ENCODE measurements around the gene SSR1.
"Not testable (repeated sequence)": the region's sequence is repeated elsewhere in the genome, so short reads cannot be mapped to it uniquely, and the experiment has no call there.

Gene SSR1

DNA sequence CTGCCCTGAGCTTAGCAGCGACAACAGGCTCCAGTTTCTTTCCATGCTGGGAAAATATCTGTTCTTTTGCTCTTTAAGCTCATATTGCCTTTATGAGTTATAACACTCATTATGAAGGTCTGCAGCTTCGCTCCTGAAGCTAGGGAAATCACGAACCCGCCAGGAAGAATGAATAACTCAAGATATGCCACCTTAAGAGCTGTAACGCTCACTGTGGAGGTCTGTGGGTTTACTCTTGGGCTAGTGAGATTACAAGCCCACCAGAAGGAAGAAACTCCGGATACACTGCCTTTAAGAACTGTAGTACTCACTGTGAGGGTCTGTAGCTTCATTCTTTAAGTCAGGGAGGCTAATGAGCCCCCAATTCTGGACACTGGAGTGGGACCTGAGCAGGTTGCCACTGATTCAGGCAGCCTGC lies 3.0 kb upstream of the SSR1 start:
- H3K4me1 ChIP-seq (ENCODE audit: insufficient read depth, low read length) = peaks cover 11% of the 10 kb centered on the region
- no peak overlapping the region for H3K9ac ChIP-seq (ENCODE audit: low read length)
- H3K9me3 ChIP-seq (ENCODE audit: low read length) = no peaks in the 10 kb centered on the region
- H3K36me3 ChIP-seq (ENCODE audit: insufficient read depth, low read length) = no peaks in the 10 kb centered on the region
- no peak overlapping the region for H3K4me3 ChIP-seq (ENCODE audit: low read depth in 1 of 2, low read length in 2 of 2)
- no peaks in the 10 kb centered on the region for H3K27me3 ChIP-seq (ENCODE audit: control insufficient read depth in 1 of 2, insufficient read depth in 2 of 2, low read length in 2 of 2)
- H3K27ac ChIP-seq (ENCODE audit: low read depth, low read length) = no peak overlapping the region

GRCh38 chr6:7315087-7315947 lies 2.3 kb upstream of the SSR1 start:
- peaks cover 13% of the 10 kb centered on the region for H3K4me1 ChIP-seq (ENCODE audit: insufficient read depth, low read length)
- H3K9ac ChIP-seq (ENCODE audit: low read length); H3K36me3 ChIP-seq (ENCODE audit: insufficient read depth, low read length); H3K27ac ChIP-seq (ENCODE audit: low read depth, low read length); H3K4me3 ChIP-seq (ENCODE audit: low read depth in 1 of 2, low read length in 2 of 2); H3K9me3 ChIP-seq (ENCODE audit: low read length); H3K27me3 ChIP-seq (ENCODE audit: control insufficient read depth in 1 of 2, insufficient read depth in 2 of 2, low read length in 2 of 2): not testable (repeated sequence)

DNA sequence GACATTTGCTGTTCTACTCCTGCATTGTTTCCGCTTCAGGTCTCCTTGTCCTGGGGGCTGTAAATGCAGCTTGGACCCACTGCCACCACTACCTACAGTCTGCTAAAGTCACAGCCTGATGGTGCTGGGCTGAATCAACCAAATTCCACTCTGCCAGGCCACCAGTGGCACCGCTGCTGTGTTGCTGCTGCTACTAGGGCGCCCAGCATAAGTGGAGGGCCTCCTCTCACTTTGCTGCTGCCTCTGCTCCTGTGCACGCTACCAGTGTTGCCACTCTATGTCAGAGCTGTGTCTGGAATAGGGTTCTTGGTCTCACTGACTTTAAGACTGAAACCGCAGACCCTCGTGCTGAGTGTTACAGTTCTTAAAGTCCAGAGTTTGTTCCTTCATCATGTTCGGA lies 1.4 kb upstream of the SSR1 start:
- Histone ChIP-seq H3K27ac (ENCODE audit: low read depth, low read length) (no peak overlapping the region), H3K36me3 (ENCODE audit: insufficient read depth, low read length) (peaks cover 2% of the 10 kb centered on the region), H3K4me1 (ENCODE audit: insufficient read depth, low read length) (peaks cover 13% of the 10 kb centered on the region), H3K9me3 (ENCODE audit: low read length) (no peaks in the 10 kb centered on the region), H3K27me3 (ENCODE audit: control insufficient read depth in 1 of 2, insufficient read depth in 2 of 2, low read length in 2 of 2) (no peaks in the 10 kb centered on the region), H3K4me3 (ENCODE audit: low read depth in 1 of 2, low read length in 2 of 2) (no peak overlapping the region), H3K9ac (ENCODE audit: low read length) (no peak overlapping the region)

DNA sequence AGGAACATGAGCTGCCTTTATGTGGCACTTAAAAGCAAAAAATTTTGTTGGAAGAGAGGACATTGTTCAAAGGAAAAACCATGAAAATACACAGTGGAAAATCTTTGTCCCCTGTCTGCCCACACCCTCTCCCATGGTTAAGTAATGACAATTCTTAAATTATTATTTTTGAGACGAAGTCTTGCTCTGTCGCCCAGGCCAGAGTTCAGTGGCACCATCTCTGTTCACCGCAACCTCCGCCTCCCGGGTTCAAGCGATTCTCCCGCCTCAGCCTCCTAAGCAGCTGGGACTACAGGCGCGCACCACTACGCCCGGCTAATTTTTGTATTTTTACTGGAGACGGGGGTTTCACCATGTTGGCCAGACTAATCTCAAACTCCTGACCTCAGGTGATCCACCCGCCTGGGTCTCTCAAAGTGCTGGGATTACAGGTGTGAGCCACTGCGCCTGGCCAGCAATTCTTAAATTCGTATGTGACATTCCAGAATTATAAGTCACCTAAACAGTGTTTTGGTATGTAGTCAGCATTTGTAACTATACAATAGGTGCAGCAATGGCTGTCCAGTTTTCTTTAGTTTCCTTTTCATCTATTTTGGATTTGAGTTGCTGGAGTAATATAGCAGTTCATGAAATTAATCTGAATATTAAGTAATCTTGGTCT lies 636 bp upstream of the SSR1 start:
- Histone ChIP-seq H3K9me3 (ENCODE audit: low read length) (no peaks in the 10 kb centered on the region), H3K9ac (ENCODE audit: low read length) (no peak overlapping the region), H3K4me1 (ENCODE audit: insufficient read depth, low read length) (peaks cover 14% of the 10 kb centered on the region), H3K27me3 (ENCODE audit: control insufficient read depth in 1 of 2, insufficient read depth in 2 of 2, low read length in 2 of 2) (no peaks in the 10 kb centered on the region), H3K4me3 (ENCODE audit: low read depth in 1 of 2, low read length in 2 of 2) (peak overlapping the region; percentile 27 to 86), H3K36me3 (ENCODE audit: insufficient read depth, low read length) (peaks cover 10% of the 10 kb centered on the region), H3K27ac (ENCODE audit: low read depth, low read length) (peak overlapping the region; percentile 99)

- no peaks in the 10 kb centered on the region for H3K27me3 ChIP-seq (ENCODE audit: control insufficient read depth in 1 of 2, insufficient read depth in 2 of 2, low read length in 2 of 2)
- peaks cover 19% of the 10 kb centered on the region for H3K36me3 ChIP-seq (ENCODE audit: insufficient read depth, low read length)
- no peaks in the 10 kb centered on the region for H3K9me3 ChIP-seq (ENCODE audit: low read length)
- peaks cover 18% of the 10 kb centered on the region for H3K4me1 ChIP-seq (ENCODE audit: insufficient read depth, low read length)
- H3K9ac ChIP-seq (ENCODE audit: low read length) = peak overlapping the region; percentile 75
- H3K27ac ChIP-seq (ENCODE audit: low read depth, low read length) = peak overlapping the region; percentile 99
- peak overlapping the region; percentile 86 to 87 for H3K4me3 ChIP-seq (ENCODE audit: low read depth in 1 of 2, low read length in 2 of 2)
These were observed 933 bp downstream of the SSR1 start for GRCh38 chr6:7311917-7312615.

DNA sequence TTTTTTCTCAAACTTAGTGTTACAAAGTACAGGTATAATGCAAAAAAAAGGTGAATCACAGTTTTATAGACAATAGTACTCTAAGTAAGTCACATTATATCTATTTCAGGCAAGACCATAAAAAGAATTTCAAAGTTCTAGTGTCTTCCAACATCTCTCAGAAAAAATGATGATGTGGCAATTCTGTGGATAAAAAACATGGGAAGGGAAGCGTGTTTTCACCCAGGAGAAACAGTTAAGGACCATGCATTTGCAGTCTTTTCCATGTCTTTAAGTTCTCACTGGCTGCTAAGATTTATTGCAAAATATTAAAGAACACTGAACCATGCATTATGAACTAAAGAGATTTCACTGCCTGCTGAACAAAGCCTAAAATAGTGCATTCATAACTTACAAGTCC lies 1.8 kb downstream of the SSR1 start:
- H3K27ac ChIP-seq (ENCODE audit: low read depth, low read length) = no peak overlapping the region
- peaks cover 18% of the 10 kb centered on the region for H3K4me1 ChIP-seq (ENCODE audit: insufficient read depth, low read length)
- H3K4me3 ChIP-seq (ENCODE audit: low read depth in 1 of 2, low read length in 2 of 2) = no peak overlapping the region

GRCh38 chr6:7309050-7309449 lies 3.9 kb downstream of the SSR1 start:
- peaks cover 18% of the 10 kb centered on the region for H3K4me1 ChIP-seq (ENCODE audit: insufficient read depth, low read length)
- no peak overlapping the region for H3K9ac ChIP-seq (ENCODE audit: low read length)
- H3K27ac ChIP-seq (ENCODE audit: low read depth, low read length) = no peak overlapping the region
- H3K4me3 ChIP-seq (ENCODE audit: low read depth in 1 of 2, low read length in 2 of 2) = no peak overlapping the region
- H3K36me3 ChIP-seq (ENCODE audit: insufficient read depth, low read length) = peaks cover 30% of the 10 kb centered on the region
- H3K27me3 ChIP-seq (ENCODE audit: control insufficient read depth in 1 of 2, insufficient read depth in 2 of 2, low read length in 2 of 2) = no peaks in the 10 kb centered on the region
- no peaks in the 10 kb centered on the region for H3K9me3 ChIP-seq (ENCODE audit: low read length)

More for the DNA sequence above, 1.8 kb downstream of the SSR1 start:
- no peak overlapping the region for H3K9ac ChIP-seq (ENCODE audit: low read length)
- no peaks in the 10 kb centered on the region for H3K9me3 ChIP-seq (ENCODE audit: low read length)
- no peaks in the 10 kb centered on the region for H3K27me3 ChIP-seq (ENCODE audit: control insufficient read depth in 1 of 2, insufficient read depth in 2 of 2, low read length in 2 of 2)
- H3K36me3 ChIP-seq (ENCODE audit: insufficient read depth, low read length) = peaks cover 22% of the 10 kb centered on the region

- Histone ChIP-seq H3K9me3 (ENCODE audit: low read length) (no peaks in the 10 kb centered on the region), H3K27me3 (ENCODE audit: control insufficient read depth in 1 of 2, insufficient read depth in 2 of 2, low read length in 2 of 2) (no peaks in the 10 kb centered on the region), H3K27ac (ENCODE audit: low read depth, low read length) (no peak overlapping the region), H3K4me1 (ENCODE audit: insufficient read depth, low read length) (peaks cover 18% of the 10 kb centered on the region), H3K9ac (ENCODE audit: low read length) (no peak overlapping the region), H3K36me3 (ENCODE audit: insufficient read depth, low read length) (peaks cover 40% of the 10 kb centered on the region), H3K4me3 (ENCODE audit: low read depth in 1 of 2, low read length in 2 of 2) (no peak overlapping the region)
These were observed 5.5 kb downstream of the SSR1 start for GRCh38 chr6:7307533-7307932.

GRCh38 chr6:7304821-7305220 lies 8.2 kb downstream of the SSR1 start:
- no peaks in the 10 kb centered on the region for H3K27me3 ChIP-seq (ENCODE audit: control insufficient read depth in 1 of 2, insufficient read depth in 2 of 2, low read length in 2 of 2)
- no peak overlapping the region for H3K27ac ChIP-seq (ENCODE audit: low read depth, low read length)
- H3K4me3 ChIP-seq (ENCODE audit: low read depth in 1 of 2, low read length in 2 of 2) = no peak overlapping the region
- peaks cover 5% of the 10 kb centered on the region for H3K4me1 ChIP-seq (ENCODE audit: insufficient read depth, low read length)
- no peak overlapping the region for H3K9ac ChIP-seq (ENCODE audit: low read length)
- H3K36me3 ChIP-seq (ENCODE audit: insufficient read depth, low read length) = peaks cover 65% of the 10 kb centered on the region
- H3K9me3 ChIP-seq (ENCODE audit: low read length) = no peaks in the 10 kb centered on the region

DNA sequence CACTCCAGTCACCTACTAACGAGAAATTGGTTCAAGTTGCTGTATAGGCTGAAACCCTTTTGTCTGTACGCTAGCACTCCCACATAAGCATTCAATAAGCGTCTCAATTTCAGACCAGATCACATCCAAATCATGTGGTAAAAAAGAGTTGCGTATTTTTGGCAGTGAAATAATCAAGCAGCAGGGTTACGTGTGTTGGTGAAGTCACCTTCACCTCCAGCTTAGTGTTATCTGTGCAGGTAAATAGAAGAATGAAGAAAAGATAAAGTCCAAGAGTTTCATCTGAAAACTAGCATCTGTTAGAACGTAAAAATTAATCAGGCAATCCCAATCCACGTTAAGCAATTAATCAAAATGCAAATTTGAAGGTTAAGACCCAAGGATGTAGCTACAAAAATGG lies 11.3 kb downstream of the SSR1 start:
- H3K9ac ChIP-seq (ENCODE audit: low read length) = no peak overlapping the region
- H3K4me1 ChIP-seq (ENCODE audit: insufficient read depth, low read length) = no peaks in the 10 kb centered on the region
- peaks cover 67% of the 10 kb centered on the region for H3K36me3 ChIP-seq (ENCODE audit: insufficient read depth, low read length)
- H3K9me3 ChIP-seq (ENCODE audit: low read length) = no peaks in the 10 kb centered on the region
- no peak overlapping the region for H3K4me3 ChIP-seq (ENCODE audit: low read depth in 1 of 2, low read length in 2 of 2)
- no peak overlapping the region for H3K27ac ChIP-seq (ENCODE audit: low read depth, low read length)
- no peaks in the 10 kb centered on the region for H3K27me3 ChIP-seq (ENCODE audit: control insufficient read depth in 1 of 2, insufficient read depth in 2 of 2, low read length in 2 of 2)

DNA sequence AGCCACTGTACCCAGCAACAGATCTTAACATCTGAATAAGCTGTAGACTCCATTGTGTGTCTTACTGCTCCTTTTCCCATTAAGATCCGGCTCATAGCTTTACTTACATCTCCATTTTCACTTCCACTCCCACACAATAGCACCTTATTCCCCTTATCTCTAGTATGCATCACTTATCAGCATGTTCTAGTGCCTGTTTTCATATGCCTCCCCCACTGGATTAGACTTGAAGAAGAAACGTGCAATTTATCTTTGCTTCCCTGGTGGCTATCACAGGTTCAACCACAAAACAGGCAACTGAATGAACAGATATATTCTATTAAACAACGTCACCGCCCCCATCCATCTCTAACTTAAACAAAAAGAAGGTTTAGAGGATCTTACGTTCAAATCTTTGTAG lies 12.1 kb downstream of the SSR1 start:
- no peak overlapping the region for H3K4me3 ChIP-seq (ENCODE audit: low read depth in 1 of 2, low read length in 2 of 2)
- no peaks in the 10 kb centered on the region for H3K4me1 ChIP-seq (ENCODE audit: insufficient read depth, low read length)
- no peaks in the 10 kb centered on the region for H3K27me3 ChIP-seq (ENCODE audit: control insufficient read depth in 1 of 2, insufficient read depth in 2 of 2, low read length in 2 of 2)
- peaks cover 67% of the 10 kb centered on the region for H3K36me3 ChIP-seq (ENCODE audit: insufficient read depth, low read length)
- no peak overlapping the region for H3K27ac ChIP-seq (ENCODE audit: low read depth, low read length)
- no peaks in the 10 kb centered on the region for H3K9me3 ChIP-seq (ENCODE audit: low read length)
- H3K9ac ChIP-seq (ENCODE audit: low read length) = no peak overlapping the region
